GM18505 (cell line): Measurements from ENCODE around the gene CPVL.

Source experiments
- ATAC-seq: cut with Tn5 transposase; IDR thresholded peaks from one replicate; pipeline ENCODE4 v1.9.1; 2021; ENCODE audit not compliant: unreplicated experiment
- POLR2A ChIP-seq: IDR thresholded peaks from 4 replicates; pipeline ENCODE4 v1.6.1; 2011; ENCODE audit warnings: borderline replicate concordance; ENCODE audit not compliant: insufficient read depth, insufficient read length; ENCODE audit errors: extremely low read depth

CPVL gene

DNA sequence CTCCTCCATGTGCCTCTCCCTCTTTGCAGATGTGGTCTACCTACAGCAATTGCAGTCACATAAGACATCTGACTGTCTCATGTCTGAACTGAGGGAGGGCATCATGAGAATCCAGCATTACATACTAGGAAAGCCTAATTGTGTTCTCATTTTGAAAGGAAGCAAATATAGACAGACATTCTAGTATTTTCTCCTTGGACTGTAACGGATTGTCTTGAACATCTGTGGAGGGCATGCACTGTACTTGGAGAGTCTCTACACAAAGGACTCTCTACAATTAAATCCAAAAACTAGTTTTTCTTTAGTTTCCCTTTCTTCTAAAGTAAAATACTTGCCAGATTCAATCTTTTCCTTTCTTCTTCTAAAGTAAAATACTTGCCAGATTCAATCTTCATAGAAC is 153.5 kb downstream of the CPVL start:
- ATAC-seq, result no peak
- TF ChIP-seq POLR2A, result no peak

DNA sequence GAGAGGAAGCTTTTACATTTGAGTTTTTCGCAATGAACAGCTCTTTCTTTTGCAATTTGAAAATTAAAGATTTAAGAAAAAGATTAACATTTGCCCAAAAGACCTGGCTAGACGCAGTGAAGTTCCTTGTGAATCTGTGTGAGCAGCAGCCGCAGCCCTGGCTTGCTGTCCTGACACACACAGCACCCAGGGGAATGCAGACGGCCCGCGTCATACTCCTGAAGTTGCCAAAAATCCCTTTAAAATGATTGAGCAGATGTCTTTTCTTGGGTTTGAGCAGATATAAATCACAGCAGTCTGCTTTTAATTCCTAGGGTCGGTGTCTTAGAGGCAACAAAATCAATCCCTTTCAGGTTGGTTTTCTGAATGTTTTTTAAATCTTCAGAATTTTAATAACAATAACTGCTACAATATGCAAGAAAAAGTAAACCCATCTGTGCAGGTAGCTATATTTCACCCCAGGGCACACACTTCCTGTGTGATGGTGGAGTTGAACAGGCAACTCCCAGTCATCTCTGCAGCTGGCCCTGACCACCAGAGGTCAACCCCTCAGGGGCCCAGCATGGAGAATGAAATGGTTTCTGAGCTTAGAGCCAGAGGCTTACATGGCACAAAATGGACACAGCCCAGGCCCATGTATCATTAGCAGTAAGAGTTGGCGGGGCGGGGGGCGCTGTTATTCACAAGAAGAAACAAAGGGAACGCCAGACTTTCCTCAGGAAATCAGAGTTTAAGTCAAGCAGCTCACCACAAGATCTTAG is 156.0 kb downstream of the CPVL start:
- ATAC-seq, result no peak

DNA sequence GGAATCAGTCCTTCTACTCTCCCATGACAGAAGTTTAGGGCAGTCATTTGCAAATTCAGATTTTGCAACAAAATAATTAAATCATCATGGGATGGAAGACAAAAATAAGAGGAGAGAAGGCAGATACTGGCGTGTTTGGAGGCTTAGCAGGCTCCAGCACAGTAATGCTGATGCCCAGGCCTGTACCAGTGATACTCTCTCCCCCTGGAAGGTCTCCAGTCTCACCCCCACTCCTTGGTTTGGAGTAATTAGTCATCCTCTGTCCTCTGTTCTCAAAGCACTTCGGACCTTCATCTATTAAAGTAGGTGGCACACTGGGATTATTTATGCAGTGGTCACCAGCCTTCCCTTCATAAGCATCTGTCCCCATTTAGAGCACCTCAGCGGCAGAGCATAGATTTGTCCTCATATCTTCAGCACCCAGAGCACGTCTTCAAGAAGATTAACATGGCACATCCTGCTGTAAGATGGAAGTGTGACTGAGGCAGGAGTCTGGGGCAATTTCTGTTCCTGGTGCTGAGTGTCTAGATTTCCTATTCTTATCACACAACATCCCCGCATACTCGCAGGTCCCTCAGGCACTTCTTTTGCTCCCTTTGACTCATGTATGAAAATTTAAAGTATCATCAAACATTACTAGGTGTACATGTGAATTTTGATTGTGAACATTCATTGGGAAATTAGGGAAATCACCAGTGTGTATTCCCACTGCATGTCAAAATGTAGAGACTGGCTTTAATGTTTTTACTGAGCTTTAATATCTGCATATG is 156.9 kb downstream of the CPVL start:
- no peak for ATAC-seq

More for the DNA sequence above, 156.0 kb downstream of the CPVL start:
- TF ChIP-seq POLR2A, result no peak

DNA sequence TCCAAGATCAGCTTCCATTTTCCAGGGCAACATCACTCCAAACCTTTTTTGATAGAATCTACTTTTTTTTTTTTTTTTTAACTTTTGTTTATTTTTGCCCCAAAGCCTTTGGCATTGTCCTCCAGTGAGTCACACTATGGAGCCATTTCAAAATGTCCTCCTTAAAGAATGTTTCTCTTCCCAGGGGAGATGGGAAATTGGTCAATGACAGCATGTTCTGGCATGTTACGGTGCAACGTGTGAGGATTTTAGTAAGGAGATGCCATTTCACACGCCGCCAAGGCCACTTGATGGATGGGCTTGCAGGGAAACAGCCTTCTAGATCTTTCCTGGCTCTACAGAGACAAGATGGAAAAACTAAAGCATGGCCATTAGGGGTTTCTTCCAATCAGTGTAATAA is 157.5 kb downstream of the CPVL start:
- no peak for TF ChIP-seq POLR2A
- no peak for ATAC-seq

More for the DNA sequence above, 156.9 kb downstream of the CPVL start:
- no peak for TF ChIP-seq POLR2A

DNA sequence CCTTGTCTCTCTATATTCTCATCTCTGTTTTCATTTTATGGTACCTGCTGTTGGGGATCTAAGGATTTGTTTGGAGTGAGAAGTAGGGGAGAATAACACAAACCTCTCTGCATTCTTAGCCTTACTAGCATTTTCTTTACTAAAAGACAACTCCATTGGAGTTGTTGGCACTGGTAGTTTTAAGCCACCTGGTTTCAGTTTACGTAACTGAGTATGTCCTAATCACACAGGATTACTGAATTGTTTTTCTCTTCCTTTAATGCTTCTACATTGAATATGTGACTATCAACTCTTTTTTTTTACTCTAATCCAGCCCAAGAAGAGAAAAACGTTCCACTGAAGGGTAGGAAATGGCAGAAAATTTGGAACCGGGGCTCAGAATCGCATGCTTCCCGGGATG is 158.2 kb downstream of the CPVL start:
- ATAC-seq, result no peak
- TF ChIP-seq POLR2A, result no peak

DNA sequence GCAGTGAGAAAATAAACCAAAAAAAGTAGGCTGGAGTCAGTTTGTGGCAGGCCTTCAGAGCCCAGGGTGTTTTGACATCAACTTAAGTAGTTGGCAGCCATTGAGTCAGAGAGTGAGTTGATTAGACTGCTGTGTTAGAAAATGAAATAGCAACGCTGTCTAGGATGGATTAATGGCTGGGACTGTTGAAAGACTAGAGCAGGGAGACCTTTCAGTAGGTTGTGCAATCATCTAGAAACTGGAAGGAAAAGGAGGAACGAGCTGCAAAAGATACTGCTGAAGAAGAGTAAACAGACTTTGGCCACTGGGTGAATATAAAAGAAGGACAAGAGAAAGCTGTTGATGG is 159.6 kb downstream of the CPVL start:
- TF ChIP-seq POLR2A, result no peak
- no peak for ATAC-seq

DNA sequence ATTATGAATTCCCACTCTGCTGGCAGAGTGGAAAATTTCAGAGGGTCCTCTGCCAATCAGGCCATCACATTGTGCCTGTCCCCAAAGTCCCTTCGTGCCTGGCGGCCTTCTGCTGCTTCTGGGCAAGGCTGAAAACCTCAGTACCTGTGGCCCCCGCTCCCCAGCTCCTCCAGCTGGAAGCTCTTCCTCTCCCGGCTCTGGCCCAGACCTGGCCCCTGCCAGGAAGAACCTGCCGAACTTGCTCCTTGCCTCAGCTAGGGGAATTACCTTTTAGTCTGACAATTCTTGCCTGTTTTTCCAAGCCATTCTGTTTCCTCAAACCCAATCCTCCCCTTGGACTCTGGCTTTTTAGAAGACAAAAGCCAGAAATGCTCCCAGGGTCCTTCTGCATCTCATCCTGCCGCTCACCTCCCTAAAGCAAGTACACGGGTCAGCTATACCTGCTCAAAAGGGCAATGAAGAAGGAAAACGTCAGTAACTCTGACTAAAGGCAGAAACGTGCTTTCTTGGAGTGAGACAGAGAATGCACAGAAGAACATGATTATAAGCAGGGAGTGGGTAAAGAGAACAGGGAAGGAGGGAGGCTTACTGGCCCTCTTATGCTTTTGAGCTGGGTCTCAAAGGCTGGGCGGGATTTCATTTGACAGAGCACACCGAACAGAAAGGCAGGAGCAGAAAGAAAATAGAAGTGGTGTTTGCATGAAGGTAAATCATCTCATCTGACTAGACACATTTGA is 160.1 kb downstream of the CPVL start:
- no peak for ATAC-seq
- TF ChIP-seq POLR2A, result no peak

DNA sequence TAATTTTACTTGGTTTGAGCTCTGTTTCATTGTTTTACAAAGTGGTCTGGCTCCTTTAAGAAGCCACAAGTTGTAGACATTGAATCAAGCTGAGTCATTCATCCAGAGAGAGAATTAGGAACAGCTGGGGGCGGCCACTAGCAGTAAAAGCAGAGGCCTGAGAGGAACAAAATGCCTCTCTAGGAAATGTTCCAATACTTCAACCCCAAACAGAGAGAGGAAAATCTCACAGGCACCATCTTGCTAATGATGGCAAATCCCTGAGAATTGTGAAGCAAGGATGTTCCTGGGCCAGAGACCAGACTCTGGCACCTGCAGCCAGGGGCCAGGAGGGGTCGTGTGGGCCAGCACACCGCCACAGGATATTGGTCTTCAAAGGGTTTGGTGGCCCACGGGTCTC is 161.7 kb downstream of the CPVL start:
- no peak for TF ChIP-seq POLR2A

DNA sequence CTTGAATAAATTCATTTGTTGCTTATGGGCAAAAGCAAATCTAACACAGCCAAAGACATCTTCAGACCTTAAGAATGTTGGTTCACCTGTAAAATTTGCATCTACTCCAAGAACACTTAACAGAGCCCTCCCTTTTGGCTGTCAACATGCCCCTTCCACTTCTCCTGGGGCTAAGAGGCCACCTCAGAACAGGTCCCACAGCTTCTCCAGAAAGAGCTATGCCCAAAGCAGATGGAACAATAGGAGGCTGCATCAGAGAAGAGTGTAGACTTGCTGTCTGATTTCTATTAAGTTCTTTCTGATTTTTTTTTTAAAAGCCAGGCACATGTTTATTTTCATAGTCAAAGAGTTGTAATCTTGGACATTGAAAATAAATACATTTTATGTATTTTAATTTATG is 162.1 kb downstream of the CPVL start:
- no peak for ATAC-seq
- TF ChIP-seq POLR2A, result no peak

More for the DNA sequence above, 161.7 kb downstream of the CPVL start:
- no peak for ATAC-seq

DNA sequence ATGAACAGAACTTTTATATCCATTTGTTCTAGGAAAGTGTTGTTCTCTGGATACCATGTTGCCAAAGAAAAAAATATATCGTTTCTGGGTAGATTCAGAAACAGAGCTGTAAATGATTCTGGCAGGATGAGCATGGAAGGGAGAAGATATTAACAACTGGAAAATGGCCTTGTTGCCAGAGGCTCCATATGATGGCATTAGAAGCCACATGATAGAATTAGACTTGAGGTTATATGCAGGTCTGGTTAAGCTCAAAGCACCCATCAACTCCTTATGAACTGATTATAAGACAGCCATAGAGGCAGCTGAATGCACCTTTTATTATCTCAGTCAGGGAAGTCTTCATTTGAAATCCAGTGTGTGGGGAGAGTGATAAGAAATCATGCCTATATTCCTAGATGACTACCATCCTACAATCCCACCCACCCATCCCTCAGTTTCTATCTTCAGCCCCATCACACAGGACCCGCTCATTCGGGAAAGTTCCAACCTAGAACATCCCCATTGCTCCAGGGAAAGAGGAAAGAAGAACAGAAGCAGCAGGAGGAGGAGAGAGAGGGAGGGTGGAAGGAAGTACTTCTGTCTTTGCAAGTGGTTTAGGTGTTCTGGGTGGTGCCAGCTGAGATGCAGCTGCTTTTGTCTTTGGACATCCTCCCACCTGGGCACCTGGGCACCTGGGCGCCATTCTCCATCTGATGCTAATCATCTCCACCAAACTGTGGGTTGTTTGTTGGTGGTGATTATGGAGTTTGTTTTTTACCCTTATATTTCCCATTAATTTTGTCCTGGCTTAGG is 162.7 kb downstream of the CPVL start:
- no peak for TF ChIP-seq POLR2A
- no peak for ATAC-seq

DNA sequence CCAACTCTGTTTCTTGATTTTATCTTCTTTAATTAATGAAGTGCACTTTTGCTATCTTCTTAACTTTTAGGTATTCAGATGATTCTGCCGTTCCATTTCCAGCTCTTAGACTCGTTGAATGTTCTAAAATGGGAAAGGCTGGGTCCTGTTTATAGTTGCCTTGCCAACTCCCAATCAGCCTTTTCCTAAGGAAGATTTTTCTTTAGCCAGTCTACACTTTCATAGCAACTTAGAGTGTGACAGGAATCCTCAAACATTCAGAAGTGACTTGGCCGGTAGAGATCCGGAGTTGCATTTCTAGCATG is 165.2 kb downstream of the CPVL start:
- no peak for ATAC-seq
- no peak for TF ChIP-seq POLR2A

DNA sequence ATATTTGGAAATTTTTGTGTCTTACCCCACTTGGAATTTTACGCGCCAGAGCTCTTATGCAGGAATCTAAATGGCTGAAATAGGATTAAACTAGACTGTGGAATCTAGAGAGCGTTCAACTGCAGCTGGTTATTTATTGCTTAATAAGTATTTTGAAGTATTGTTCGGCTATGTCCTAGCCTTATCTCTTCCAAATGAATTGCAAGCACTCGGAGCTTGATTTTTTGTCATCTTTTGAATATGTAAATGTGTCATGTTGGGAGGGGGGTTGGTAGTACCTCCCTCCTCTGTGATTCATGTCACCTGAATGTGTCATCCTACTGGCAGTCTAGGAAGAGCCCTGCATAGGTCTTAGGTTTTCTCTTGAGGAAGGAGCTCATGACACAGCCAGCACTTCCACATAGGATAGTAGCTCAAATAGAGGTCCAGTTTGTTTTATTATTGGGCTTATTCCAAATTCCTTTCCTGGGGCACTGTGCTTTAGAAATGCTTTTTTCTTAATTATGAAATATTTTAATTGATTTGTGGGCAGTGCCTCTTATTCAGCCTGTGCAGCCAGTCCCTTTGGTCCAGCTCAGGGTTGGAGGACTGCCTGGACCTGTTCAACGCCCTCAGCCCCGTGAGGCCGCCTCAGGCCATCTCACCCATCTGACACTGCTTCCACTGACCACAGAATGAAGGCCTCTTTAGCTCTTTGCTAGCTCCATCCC is 165.7 kb downstream of the CPVL start:
- no peak for TF ChIP-seq POLR2A
- no peak for ATAC-seq
